GM18867 (cell line): ENCODE data around the gene SH3PXD2A.

ENCODE experiments used
- ATAC-seq: cut with Tn5 transposase; IDR thresholded peaks from one replicate; pipeline ENCODE4 v1.9.1; 2021; ENCODE audit warnings: mild to moderate bottlenecking, moderate library complexity; ENCODE audit not compliant: unreplicated experiment

Gene SH3PXD2A

GRCh38 chr10:103835096-103836050 lies 20.0 kb downstream of the SH3PXD2A start:
- ATAC-seq = no peak

DNA sequence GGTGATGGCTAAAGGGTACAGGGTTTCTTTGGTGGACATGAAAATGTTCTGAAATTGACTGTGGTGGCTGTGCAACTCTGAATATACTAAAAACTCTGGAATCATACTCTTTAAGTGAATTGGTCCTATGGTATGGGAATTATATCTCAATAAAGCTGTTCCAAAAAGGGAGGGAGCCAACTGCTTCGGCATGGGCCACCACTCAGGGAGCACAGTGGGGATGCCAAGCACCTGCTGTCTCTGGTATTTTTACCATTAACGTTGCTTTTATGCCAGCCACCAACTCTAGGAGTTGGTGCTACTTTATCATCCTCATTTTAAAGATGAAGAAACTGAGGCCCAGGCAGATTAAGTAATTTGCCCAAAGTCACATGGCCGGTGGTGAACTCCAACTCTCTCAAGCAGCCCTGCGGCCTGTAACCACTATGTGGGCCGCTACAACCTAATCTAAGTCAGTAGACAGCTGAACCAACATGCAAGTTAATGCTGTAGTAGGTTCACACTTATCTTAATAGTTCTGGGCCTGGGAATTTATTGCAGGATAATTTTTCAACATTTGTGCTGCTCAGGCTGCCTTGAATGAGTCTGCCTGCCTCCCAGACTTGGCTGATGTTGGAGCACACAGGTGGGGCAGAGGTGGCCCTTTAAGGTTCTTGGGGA lies 20.8 kb downstream of the SH3PXD2A start:
- no peak for ATAC-seq

DNA sequence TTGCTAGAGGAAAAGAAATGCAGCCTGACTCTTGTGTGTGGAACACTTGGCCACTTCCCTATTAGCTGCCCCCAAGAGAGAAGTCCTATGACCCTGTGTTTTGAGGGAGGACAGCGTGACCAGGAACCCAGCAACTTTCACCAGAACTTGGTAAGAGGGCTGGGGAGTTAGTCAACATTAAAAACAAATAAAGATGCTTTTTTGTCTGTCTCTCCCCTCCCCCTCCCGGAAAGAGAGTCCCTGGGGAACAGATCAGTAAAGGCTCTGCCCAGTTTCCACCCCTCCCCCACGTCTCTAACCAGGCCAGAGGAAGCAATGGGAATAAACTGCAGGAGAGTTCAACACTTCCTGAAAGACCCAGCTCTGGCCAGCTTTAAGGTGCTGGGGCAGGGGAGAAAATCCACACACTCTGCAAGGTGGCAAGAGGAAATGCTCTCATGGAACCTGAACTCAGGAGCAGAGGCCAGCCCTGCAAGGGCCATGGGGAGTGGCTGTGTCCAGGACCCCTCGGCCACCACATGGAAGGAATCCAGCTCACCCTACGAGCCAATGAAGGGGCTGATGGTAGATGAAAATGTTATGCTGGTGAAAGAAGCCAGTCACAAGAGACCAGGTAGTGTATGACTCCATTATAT lies 21.5 kb downstream of the SH3PXD2A start:
- ATAC-seq = no peak

DNA sequence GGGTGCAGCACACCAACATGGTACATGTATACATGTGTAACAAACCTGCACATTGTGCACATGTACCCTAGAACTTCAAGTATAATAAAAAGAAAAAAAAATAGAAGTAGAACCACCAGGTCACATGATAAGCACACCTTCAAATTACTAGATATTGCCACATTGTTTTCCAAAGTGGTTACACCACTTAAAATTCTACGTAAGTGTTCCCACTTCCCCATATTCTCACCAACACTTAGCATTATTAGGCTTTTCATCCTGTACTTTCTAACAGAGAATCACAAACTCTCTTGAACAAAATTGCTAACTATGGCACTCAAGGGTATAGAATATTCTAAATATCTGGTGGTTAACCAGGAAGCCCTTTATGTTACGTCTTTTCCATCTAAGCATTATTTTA lies 22.6 kb downstream of the SH3PXD2A start:
- ATAC-seq = no peak

DNA sequence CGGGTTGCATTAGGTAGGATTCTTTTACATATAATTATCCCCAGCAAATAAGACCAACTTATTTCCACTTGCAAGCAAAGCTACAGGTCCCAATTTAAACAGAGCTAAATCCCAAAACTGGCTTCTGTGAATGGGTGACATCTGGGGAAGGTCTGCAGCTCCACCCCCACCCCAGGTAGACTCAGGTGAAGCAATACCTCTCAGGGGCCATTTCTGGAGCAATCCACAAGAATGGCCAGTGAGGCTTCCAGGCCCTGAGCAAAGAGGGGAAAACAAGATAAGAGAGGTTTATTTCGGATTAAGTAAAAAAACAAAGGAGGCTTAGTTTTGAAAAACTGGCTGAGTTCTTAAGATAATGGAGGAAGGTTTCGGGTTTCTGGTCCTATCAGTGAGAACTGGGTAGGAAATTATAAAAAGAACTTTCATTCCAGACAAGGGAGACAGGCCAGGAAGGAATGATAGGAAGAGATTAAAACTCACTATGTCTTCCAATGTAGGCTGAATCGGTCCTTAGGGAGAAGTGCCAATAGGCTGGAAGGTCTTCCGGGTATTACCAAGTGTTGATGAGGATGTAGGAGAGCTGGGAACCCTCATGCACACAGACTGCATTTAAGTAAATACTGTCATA lies 25.4 kb downstream of the SH3PXD2A start:
- ATAC-seq = no peak

- no peak for ATAC-seq
Measured at GRCh38 chr10:103829278-103829677, 26.1 kb downstream of the SH3PXD2A start.

DNA sequence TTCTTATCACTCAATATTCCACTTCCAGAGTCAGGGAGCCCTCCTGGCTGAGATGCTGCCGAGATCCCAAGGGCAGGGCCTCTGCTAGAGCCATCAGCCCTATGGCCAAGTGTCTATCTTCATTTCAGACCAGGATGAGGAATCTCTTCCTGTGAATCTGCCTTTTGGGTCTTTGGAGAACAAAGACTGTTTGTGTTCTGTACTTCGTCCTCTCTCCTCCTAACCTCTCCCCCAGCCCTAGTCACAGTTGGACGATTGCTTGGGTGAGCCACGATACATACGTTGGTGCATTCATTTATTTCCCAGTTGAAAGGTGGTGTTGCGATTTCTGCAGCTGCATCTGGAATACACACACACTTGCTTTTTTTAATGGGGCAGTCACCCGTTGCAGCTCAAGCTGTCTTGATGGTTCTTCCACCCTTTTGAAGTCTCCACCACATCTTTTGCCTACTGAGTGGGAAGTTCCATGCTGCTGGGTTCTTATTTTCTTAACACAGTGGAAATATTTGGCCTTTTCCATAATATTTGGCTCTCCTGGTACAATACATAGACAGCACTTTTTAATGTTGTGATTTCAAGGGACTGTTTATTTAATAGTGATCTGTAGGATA lies 26.7 kb downstream of the SH3PXD2A start:
- ATAC-seq = no peak

- no peak for ATAC-seq
Measured at GRCh38 chr10:103828107-103828506, 27.3 kb downstream of the SH3PXD2A start.

- no peak for ATAC-seq
Measured at GRCh38 chr10:103826885-103827284, 28.5 kb downstream of the SH3PXD2A start.

- ATAC-seq = no peak
Measured at GRCh38 chr10:103824281-103824680, 31.1 kb downstream of the SH3PXD2A start.

DNA sequence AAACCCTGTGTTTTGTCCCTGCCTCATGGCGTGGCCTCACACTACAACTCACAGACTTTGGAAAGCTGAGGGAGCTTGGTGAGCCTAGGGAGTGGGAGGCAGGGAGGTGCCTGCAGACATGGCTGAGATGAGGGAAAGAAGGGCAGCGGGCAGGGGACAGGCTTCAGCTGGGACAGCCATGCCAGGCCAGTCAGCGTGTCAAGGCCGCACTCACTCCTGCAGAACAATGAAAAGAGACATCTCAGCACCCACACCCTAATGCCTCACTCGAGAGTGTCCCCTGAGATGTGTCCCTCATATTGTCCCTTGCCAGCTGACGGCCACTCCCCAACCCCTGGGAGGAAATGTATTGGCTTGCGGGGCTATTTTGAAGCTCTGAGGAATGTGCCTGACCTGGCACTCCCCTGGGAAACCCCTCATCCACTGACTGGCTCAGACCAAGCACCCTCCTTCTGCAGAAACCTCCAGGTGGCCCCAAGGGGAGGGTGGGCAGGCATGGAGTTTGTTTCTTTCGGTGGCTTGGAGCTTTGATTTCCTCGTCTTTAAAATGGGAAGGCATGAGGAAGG lies 31.6 kb downstream of the SH3PXD2A start:
- no peak for ATAC-seq

GRCh38 chr10:103822800-103823199 lies 32.6 kb downstream of the SH3PXD2A start:
- ATAC-seq = no peak

- no peak for ATAC-seq
Measured at GRCh38 chr10:103822107-103822716, 33.2 kb downstream of the SH3PXD2A start.

- ATAC-seq = no peak
Measured at GRCh38 chr10:103820101-103821062, 35.0 kb downstream of the SH3PXD2A start.

DNA sequence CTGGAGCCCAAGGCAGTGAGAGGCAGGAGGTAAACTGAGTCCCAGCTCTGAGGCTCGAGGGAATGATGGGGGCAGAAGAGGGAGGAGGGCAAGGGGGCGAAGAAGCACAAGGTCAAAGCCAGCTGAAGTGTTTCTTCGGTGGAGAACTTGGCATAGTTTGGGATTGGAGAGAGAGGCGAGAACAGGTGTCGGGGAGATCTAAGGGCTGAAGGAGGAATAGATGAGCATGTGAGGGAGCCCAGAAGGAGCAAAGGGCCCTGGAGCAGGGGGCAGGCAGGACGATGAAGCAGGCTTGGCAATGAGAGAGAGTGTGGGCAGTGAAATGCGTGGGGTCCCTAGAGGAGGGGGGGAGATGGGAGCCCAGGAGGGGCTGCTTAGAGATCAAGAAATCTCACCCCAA lies 35.9 kb downstream of the SH3PXD2A start:
- no peak for ATAC-seq

DNA sequence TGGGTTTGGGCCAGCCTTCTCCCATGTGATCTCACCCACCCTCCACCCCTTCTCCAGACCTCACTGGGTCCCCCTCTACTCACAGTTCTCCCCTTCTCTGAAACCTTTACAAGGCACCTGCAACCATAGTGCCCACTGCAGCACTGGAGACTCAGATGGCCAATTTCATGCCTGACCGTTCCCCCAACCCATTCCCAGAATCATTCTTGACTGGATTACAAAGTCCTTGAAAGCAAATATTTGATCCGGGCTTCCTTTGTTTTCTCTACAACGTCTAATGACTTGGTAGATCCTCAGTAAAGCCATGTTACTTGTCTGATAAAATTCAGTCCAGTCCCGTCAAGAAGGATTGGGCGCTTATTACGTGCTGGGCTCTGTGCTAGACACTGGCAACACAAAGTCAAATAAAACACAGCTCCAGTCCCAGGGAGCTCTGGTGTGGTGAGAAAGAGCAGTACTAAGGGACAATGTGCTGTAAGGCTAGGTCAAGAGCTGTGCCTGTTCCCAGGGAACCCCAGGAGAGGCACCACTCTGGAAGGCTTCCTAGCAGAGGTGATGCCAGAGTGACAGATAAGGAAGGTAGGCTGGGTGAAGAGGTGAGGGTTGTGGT lies 36.5 kb downstream of the SH3PXD2A start:
- ATAC-seq = no peak

GRCh38 chr10:103818105-103818504 lies 37.3 kb downstream of the SH3PXD2A start:
- ATAC-seq = no peak

- no peak for ATAC-seq
Measured at GRCh38 chr10:103816431-103816830, 38.9 kb downstream of the SH3PXD2A start.
